Stimulated activated CD4-positive, alpha-beta T cell treated with anti-CD3 and anti-CD28 coated beads, Interleukin-2, amount 100 ng/mL, for 48 hours (primary cell): ENCODE data around the gene ARHGAP28.

Experiments
- DNase-seq, 2 donors: peaks; one replicate each; pipeline ENCODE4 v3.0.0-alpha.2; 2020

The ARHGAP28 gene

GRCh38 chr18:6734726-6735430 lies 5.4 kb downstream of the ARHGAP28 start:
- DNase-seq: no peak

GRCh38 chr18:6737833-6738232 lies 8.3 kb downstream of the ARHGAP28 start:
- no peak for DNase-seq

- DNase-seq: no peak
Observed at GRCh38 chr18:6738622-6739021, 9.1 kb downstream of the ARHGAP28 start.

- DNase-seq: no peak
Observed at GRCh38 chr18:6741232-6741663, 11.7 kb downstream of the ARHGAP28 start.

- DNase-seq: no peak
Observed at GRCh38 chr18:6741786-6742185, 12.3 kb downstream of the ARHGAP28 start.

GRCh38 chr18:6743999-6744398 lies 14.5 kb downstream of the ARHGAP28 start:
- DNase-seq: no peak

- no peak for DNase-seq
Observed at GRCh38 chr18:6744816-6745455, 15.4 kb downstream of the ARHGAP28 start.

GRCh38 chr18:6745504-6746031 lies 16.1 kb downstream of the ARHGAP28 start:
- DNase-seq: no peak

- DNase-seq: no peak
Observed at GRCh38 chr18:6746386-6746960, 17.0 kb downstream of the ARHGAP28 start.

GRCh38 chr18:6747646-6748045 lies 18.1 kb downstream of the ARHGAP28 start:
- DNase-seq: no peak

- no peak for DNase-seq
Observed at GRCh38 chr18:6748241-6748640, 18.7 kb downstream of the ARHGAP28 start.

GRCh38 chr18:6750411-6750810 lies 20.9 kb downstream of the ARHGAP28 start:
- DNase-seq: no peak

GRCh38 chr18:6751222-6751621 lies 21.7 kb downstream of the ARHGAP28 start:
- no peak for DNase-seq

GRCh38 chr18:6752202-6752860 lies 22.8 kb downstream of the ARHGAP28 start:
- DNase-seq: no peak

GRCh38 chr18:6755107-6755506 lies 25.6 kb downstream of the ARHGAP28 start:
- DNase-seq: no peak

- DNase-seq: no peak
Observed at GRCh38 chr18:6757931-6758330, 28.4 kb downstream of the ARHGAP28 start.

- DNase-seq: no peak
Observed at GRCh38 chr18:6759579-6759978, 30.1 kb downstream of the ARHGAP28 start.

- DNase-seq: no peak
Observed at GRCh38 chr18:6763524-6763923, 34.0 kb downstream of the ARHGAP28 start.

GRCh38 chr18:6764382-6764781 lies 34.9 kb downstream of the ARHGAP28 start:
- no peak for DNase-seq

GRCh38 chr18:6773777-6774176 lies 44.3 kb downstream of the ARHGAP28 start:
- DNase-seq: no peak

GRCh38 chr18:6775237-6775636 lies 45.7 kb downstream of the ARHGAP28 start:
- DNase-seq: no peak

- no peak for DNase-seq
Observed at GRCh38 chr18:6775702-6776101, 46.2 kb downstream of the ARHGAP28 start.

GRCh38 chr18:6776188-6776587 lies 46.7 kb downstream of the ARHGAP28 start:
- no peak for DNase-seq

- no peak for DNase-seq
Observed at GRCh38 chr18:6777509-6777908, 48.0 kb downstream of the ARHGAP28 start.
